HK-2 (cell line): Measurements from ENCODE around the gene EPGN.
A peak's percentile ranks its signal among the peaks of the same experiment; 100 is the strongest.
"Not testable (repeated sequence)": the region's sequence is repeated elsewhere in the genome, so short reads cannot be mapped to it uniquely, and the experiment has no call there.

Experiments
- DNase-seq: peaks from one replicate; pipeline ENCODE4 v3.0.0-alpha.2; 2018; ENCODE audit not compliant: unreplicated experiment

EPGN gene

DNA sequence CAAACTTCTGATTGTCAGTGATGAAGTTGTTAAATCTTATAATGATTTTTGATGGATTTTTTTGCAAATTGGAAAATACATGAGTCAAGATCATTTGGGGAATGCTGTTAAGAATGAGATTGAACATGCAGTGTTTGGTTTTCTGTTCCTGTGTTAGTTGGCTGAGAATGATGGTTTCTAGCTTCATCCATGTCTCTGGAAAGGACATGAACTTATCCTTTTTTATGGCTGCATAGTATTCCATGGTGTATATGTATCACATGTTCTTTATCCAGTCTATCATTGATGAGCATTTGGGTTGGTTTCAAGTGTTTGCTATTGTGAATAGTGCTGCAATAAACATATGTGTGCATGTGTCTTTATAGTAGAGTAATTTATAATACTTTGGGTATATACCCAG, 32.2 kb downstream of the EPGN start:
- not testable (repeated sequence) for DNase-seq

DNA sequence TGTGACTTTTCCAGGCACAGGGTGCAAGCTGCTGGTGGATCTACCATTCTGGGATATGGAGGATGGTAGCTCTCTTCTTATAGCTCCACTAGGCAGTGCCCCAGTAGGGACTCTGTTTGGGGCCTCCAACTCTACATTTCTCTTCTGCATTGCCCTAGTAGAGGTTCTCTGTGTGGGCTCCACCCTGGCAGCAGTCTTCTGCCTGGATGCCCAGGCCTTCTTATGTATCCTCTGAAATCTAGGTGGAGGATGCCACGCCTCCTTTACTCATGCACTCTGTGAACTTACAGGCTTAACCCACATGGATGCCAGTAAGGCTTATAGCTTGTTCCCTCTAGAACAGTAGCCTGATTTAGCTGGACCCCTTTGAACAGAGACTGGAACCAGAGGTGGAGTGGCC, 35.8 kb downstream of the EPGN start:
- DNase-seq = no peak

GRCh38 chr4:74353858-74354257, 45.6 kb downstream of the EPGN start:
- DNase-seq = no peak

GRCh38 chr4:74357965-74358364, 49.7 kb downstream of the EPGN start:
- no peak for DNase-seq

DNA sequence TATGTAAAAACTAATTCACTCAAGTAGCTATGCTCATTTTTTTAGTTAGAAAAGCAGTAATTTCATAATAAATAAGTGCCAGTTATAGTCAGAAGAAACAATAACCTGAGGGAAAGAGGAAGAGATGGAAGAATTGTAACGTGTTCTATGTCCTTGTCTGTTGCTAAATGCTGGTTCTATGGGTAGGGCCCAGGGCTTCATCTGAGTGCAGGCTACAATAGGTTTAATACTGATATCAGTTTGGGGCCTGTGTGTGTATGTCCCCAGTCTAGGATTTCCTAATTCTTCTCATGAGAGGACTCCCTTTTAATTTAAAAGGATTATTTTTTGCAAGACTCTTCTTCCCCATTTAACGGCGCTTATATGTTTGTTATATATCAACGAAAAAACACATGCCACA, 53.4 kb downstream of the EPGN start:
- no peak for DNase-seq

DNA sequence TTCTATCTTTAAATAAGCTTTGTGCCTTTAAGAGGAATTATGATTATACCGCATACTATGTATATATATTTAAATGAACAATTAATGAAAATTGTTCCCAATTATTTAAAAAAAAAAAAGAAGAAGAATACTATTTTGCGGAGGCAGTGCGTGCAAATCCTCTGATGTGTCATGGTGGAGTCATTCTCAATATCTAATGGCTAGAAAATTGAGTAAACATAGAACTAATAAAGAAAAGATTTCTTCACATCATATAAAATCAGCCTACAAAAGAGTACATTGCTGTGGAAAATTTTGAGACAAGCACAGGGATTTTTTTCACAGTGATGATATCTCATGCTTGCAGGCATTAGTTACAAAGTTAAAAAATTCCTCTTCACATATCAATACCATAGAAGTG, 54.1 kb downstream of the EPGN start:
- DNase-seq = no peak

- DNase-seq = peak; percentile 25
Observed at GRCh38 chr4:74364256-74364651, 56.0 kb downstream of the EPGN start.

DNA sequence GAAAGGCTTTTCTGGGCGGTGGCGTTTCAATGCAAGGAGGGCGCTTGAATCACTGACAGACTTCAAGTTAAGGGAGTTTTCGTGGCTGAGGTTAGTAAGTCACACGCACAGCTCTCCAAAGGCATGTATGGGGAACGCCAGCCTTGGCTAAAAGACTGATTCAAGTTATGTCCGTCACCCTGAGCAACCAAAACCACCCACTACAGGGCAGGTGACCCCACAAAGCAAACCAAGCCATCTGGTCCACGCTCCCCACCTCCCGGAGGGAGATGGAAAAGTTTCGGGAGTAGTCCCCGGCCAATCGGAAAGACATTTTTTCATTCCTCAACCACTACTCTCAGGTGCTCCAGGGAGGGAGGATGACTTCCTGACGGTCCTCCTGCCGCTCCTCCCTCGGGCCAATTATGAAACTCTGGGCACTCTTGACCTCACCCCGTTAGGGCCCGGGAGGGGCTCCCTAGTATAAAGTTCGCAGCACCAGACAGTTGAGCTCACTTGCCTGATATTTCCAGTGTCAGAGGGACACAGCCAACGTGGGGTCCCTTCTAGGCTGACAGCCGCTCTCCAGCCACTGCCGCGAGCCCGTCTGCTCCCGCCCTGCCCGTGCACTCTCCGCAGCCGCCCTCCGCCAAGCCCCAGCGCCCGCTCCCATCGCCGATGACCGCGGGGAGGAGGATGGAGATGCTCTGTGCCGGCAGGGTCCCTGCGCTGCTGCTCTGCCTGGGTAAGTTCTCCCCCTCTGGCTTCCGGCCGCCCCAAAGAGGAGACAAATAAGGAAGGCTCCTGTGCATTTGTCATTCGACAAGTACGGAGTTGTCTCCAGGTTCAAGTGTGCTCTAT, 56.6 kb downstream of the EPGN start, which contains the start of gene EREG:
Gene EREG, plus strand, starts transcription at position 494 of the 840 bp plus-strand sequence. Its CDS starts 164 bp downstream, at position 658.
- peak; percentile 68 for DNase-seq

GRCh38 chr4:74365761-74366160, 57.5 kb downstream of the EPGN start:
- DNase-seq = peak; percentile 31
